Measurements from ENCODE around the gene SRSF1. TPM values are rescaled to one million over a fixed set of nuclear protein-coding genes. Genes with fewer than 3 reads are reported as not detected.
"Not testable (repeated sequence)": the region's sequence is repeated elsewhere in the genome, so short reads cannot be mapped to it uniquely, and the experiment has no call there.

Gene SRSF1
- total and polyA plus RNA-seq, 2 donors (not counting 1 experiment from before 2014, with no cell fraction given): 191 to 307 TPM

DNA sequence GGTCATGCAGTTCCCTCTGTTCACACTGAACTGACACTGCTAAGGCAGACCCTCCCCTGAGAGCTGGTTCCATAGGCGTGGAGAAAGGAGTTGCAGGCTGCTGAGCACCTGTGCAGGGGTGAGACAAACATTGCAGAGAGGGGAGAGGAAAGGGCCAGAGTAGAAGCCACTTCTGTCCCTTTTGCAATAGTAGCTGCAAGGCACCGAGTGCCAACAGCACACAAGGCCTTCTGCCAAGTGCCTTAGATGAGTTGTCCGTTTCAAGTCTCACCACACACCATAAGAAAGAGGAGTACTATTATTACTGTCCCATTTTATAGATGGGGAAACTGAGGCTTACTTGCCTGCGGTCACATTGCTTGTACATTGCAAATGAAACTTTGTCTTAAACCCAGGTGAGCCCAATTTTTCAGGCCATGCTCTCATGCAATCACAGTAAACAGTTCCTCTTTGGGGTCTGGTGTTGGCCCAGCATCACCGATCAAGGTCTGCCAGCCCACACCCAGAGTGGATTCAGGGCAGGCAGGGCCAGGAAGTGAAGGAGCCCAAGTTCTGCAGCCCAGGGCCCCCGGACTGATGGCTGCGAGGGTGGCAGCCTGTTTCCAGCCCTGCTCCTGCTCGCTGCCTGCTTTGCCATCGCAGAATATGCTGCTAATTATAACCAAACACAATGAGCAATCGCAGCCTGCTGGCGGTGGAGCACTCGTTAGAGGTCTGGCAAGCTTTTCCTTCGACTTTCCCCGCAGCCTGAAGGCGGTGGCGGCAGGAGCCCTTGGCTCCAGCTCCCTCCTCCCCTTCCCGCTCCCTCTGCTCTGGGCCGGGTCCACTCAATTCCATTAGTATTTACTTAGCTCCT lies 39.4 kb upstream of the SRSF1 start:
- DNase-seq (ENCODE audit: low read depth in 2 of 2): no peak
- Histone ChIP-seq H3K4me1 (ENCODE audit: control insufficient read depth, extremely low read depth, insufficient read depth, low read length) (no peaks in the 10 kb centered on the region), H4K20me1 (ENCODE audit: control insufficient read depth, extremely low read depth, insufficient read depth, low read length) (no peaks in the 10 kb centered on the region), H3K4me2 (ENCODE audit: extremely low read depth, insufficient read depth, low read length) (no peak overlapping the region), H3K27me3 (ENCODE audit: control insufficient read depth, insufficient read depth, low read length) (peaks cover 6% of the 10 kb centered on the region), H3K9ac (ENCODE audit: insufficient read depth, low read length) (no peak overlapping the region), H2AFZ (ENCODE audit: low read length) (no peak overlapping the region), H3K36me3 (ENCODE audit: control insufficient read depth, insufficient read depth, low read length) (no peaks in the 10 kb centered on the region), H3K9me3 (ENCODE audit: control insufficient read depth, insufficient read depth, low read depth, low read length) (no peaks in the 10 kb centered on the region), H3K79me2 (ENCODE audit: control insufficient read depth, insufficient read depth, low read length) (no peaks in the 10 kb centered on the region), H3K4me3 (replicated peaks in 1 of 4; ENCODE audit: control extremely low read depth in 1 of 4, insufficient read depth in 1 of 4, low read depth in 3 of 4, low read length in 4 of 4) (no peak overlapping the region), H3K27ac (ENCODE audit: insufficient read depth, low read length) (no peak overlapping the region)
- TF ChIP-seq, protein P1, sequence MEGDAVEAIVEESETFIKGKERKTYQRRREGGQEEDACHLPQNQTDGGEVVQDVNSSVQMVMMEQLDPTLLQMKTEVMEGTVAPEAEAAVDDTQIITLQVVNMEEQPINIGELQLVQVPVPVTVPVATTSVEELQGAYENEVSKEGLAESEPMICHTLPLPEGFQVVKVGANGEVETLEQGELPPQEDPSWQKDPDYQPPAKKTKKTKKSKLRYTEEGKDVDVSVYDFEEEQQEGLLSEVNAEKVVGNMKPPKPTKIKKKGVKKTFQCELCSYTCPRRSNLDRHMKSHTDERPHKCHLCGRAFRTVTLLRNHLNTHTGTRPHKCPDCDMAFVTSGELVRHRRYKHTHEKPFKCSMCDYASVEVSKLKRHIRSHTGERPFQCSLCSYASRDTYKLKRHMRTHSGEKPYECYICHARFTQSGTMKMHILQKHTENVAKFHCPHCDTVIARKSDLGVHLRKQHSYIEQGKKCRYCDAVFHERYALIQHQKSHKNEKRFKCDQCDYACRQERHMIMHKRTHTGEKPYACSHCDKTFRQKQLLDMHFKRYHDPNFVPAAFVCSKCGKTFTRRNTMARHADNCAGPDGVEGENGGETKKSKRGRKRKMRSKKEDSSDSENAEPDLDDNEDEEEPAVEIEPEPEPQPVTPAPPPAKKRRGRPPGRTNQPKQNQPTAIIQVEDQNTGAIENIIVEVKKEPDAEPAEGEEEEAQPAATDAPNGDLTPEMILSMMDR (conservative IDR thresholded peaks at IDR 0.05 in 1 of 2, IDR thresholded peaks at IDR 0.05 in 1 of 2; ENCODE audit: low read depth in 1 of 2, low read length in 2 of 2): no peak
- TF ChIP-seq EZH2 (IDR thresholded peaks at IDR 0.05; ENCODE audit: low read length, missing control alignments): no peak

DNA sequence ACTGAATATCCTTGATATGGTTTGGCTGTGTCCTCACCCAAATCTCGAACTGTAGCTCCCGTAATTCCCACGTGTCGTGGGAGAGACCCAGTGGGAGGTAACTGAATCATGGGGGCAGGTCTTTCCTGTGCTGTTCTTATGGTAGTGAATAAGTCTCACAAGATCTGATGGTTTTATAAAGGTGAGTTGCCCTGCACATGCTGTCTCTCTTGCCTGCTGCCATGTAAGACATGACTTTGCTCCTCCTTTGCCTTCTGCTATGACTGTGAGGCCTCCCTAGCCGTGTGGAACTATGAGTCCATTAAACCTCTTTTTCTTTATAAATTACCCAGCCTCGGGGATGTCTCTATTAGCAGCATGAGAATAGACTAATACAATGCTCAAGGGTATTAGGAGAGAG lies 37.2 kb upstream of the SRSF1 start:
- H4K20me1 ChIP-seq (ENCODE audit: control insufficient read depth, extremely low read depth, insufficient read depth, low read length); H3K4me2 ChIP-seq (ENCODE audit: extremely low read depth, insufficient read depth, low read length); H2AFZ ChIP-seq (ENCODE audit: low read length); H3K9ac ChIP-seq (ENCODE audit: insufficient read depth, low read length); H3K27me3 ChIP-seq (ENCODE audit: control insufficient read depth, insufficient read depth, low read length); H3K36me3 ChIP-seq (ENCODE audit: control insufficient read depth, insufficient read depth, low read length); H3K4me3 ChIP-seq (replicated peaks in 1 of 4; ENCODE audit: control extremely low read depth in 1 of 4, insufficient read depth in 1 of 4, low read depth in 3 of 4, low read length in 4 of 4); H3K27ac ChIP-seq (ENCODE audit: insufficient read depth, low read length); H3K9me3 ChIP-seq (ENCODE audit: control insufficient read depth, insufficient read depth, low read depth, low read length); H3K79me2 ChIP-seq (ENCODE audit: control insufficient read depth, insufficient read depth, low read length); H3K4me1 ChIP-seq (ENCODE audit: control insufficient read depth, extremely low read depth, insufficient read depth, low read length); DNase-seq (ENCODE audit: low read depth in 2 of 2): not testable (repeated sequence)

DNA sequence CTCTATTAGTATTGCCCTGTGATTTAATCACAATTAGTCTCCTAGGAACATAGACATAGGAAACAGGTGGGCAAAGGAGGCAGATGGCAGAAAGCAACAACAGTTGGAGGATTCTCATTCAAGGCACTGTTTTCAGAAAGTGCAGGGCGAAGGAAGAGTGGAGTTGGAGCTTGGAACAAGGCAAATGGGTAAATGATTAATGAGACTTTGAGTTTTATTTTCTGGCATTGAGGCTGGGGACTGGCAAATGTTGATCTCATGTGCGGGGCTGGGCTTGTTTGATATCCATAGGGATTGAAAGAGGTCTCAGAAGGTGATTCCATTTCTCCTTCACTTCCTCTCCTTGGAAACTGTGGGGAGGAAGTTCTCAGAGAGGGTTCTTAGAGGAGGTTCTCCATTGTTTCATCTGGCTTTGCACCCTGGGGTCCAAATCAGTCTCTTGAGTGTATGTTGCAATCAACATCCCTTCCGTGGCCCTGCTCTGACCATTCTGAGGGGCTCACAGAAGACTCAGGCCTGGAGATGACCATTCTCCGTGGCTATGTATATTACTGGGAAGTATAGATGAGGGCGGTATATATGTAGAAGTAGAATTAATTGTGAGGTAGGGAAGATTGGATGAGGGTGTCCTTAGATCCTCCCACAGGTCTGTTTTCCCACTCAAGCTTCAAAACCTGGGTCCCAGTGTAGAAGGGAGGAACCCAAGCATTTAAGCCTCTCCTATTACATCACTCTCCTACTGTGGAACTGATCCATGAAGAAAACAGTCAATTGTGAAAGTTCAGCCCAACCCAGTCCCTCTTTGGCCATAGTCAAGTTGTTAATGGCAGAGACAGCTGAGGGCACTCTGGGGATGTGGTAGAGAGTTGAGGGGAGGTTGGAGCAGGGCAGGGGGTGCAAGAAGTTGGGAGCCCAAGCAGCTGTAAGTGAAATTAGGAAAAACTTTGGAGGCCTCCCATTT lies 36.5 kb upstream of the SRSF1 start:
- Histone ChIP-seq H4K20me1 (ENCODE audit: control insufficient read depth, extremely low read depth, insufficient read depth, low read length) (no peaks in the 10 kb centered on the region), H3K9ac (ENCODE audit: insufficient read depth, low read length) (no peak overlapping the region), H3K36me3 (ENCODE audit: control insufficient read depth, insufficient read depth, low read length) (no peaks in the 10 kb centered on the region), H2AFZ (ENCODE audit: low read length) (no peak overlapping the region), H3K4me1 (ENCODE audit: control insufficient read depth, extremely low read depth, insufficient read depth, low read length) (no peaks in the 10 kb centered on the region), H3K4me2 (ENCODE audit: extremely low read depth, insufficient read depth, low read length) (no peak overlapping the region), H3K27me3 (ENCODE audit: control insufficient read depth, insufficient read depth, low read length) (peaks cover 6% of the 10 kb centered on the region), H3K27ac (ENCODE audit: insufficient read depth, low read length) (no peak overlapping the region), H3K4me3 (replicated peaks in 1 of 4; ENCODE audit: control extremely low read depth in 1 of 4, insufficient read depth in 1 of 4, low read depth in 3 of 4, low read length in 4 of 4) (no peak overlapping the region), H3K9me3 (ENCODE audit: control insufficient read depth, insufficient read depth, low read depth, low read length) (no peaks in the 10 kb centered on the region), H3K79me2 (ENCODE audit: control insufficient read depth, insufficient read depth, low read length) (no peaks in the 10 kb centered on the region)
- DNase-seq (ENCODE audit: low read depth in 2 of 2): no peak
- TF ChIP-seq, protein P1 (conservative IDR thresholded peaks at IDR 0.05 in 1 of 2, IDR thresholded peaks at IDR 0.05 in 1 of 2; ENCODE audit: low read depth in 1 of 2, low read length in 2 of 2): no peak
- no peak for TF ChIP-seq EZH2 (IDR thresholded peaks at IDR 0.05; ENCODE audit: low read length, missing control alignments)

All from fibroblast of lung (primary cell).